Measurements from ENCODE around the gene KCNT1. TPM values are rescaled to one million over a fixed set of nuclear protein-coding genes. Genes with fewer than 3 reads are reported as not detected.

KCNT1 gene
- total RNA-seq, 1 donor from 2014 or later = 0.14 TPM

DNA sequence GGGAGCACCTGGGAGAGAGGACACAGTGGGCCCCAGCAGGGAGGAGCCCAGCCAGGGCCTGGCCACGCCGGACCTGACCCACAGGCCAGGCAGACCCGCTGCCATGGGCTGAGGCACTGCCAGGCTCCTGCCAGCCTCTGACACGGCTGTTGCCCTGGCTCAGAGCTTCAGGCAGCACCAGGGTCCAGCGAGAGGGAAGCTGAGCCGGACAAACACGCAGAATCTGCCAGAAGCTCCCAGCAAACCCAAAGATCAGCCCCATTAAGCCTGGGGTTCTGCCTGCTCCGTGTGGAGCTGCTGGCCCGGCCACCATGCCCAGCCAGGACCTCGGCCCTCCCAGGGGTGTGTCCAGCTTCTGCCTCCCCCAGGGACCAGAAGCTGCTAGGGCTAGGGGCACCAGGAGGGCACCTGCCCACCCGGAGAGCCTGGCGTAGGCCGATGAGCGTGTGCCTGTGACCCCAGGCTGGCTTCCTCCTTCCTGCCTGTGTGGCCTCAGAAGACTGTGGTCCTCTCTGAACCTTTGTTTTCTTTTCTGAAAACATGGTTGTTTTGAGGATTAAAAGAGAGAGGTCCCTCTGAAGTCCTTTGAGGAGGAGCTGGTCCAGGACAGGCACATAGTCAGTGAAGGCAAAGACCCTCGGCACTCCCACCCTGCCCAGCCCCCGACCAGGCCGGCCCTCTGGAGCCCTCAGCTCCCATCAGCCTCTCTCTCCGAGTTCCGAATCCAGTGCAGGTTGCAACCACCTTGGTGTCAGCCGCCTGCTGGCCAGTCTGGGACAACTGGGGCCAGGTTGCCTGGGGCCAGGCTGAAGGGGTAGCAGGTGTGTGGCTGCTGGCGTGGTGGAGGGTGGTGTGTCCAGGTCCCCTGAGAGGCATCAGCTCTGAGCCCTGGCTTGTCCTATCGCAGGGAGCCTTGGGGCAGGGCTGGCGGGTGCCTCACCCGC is 39.6 kb downstream of the KCNT1 start:
- DNase-seq (ENCODE audit: low read depth, low spot score) = no peak
- Mint-ChIP-seq H3K4me1 (no peaks in the 10 kb centered on the region), H3K4me3 (no peak overlapping the region), H3K36me3 (ENCODE audit: low read depth) (no peaks in the 10 kb centered on the region), H3K9me3 (no peaks in the 10 kb centered on the region), H3K27ac (ENCODE audit: unreplicated experiment) (no peak overlapping the region), H3K27me3 (ENCODE audit: low read depth) (peaks cover 19% of the 10 kb centered on the region)
- TF ChIP-seq CTCF (conservative IDR thresholded peaks at IDR 0.05) = no peak

DNA sequence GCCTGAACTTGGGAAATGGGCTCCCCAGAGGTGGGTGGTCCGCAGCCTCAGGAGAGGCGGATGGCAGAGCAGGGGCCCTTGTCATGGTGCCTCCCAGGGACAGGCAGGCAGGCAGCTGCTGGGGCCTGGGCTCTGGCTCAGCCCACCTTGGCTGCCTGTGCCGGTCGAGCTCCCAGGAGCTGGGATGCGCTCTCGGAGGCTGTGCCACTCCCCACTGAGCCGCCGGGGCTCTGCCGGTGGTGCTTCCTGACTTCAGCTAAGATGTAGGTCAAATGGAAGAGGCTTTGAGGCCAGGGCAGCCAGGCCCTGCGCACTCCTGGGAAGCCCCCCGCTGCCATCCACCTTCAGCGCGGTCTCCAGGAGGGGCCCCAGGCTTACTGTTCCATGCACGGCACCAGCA is 41.0 kb downstream of the KCNT1 start:
- no peak for DNase-seq (ENCODE audit: low read depth, low spot score)
- no peaks in the 10 kb centered on the region for H3K36me3 Mint-ChIP-seq (ENCODE audit: low read depth)
- no peak overlapping the region for H3K27ac Mint-ChIP-seq (ENCODE audit: unreplicated experiment)
- no peak overlapping the region for H3K4me3 Mint-ChIP-seq
- peaks cover 10% of the 10 kb centered on the region for H3K27me3 Mint-ChIP-seq (ENCODE audit: low read depth)
- no peaks in the 10 kb centered on the region for H3K9me3 Mint-ChIP-seq
- no peaks in the 10 kb centered on the region for H3K4me1 Mint-ChIP-seq
- TF ChIP-seq CTCF (conservative IDR thresholded peaks at IDR 0.05) = no peak

DNA sequence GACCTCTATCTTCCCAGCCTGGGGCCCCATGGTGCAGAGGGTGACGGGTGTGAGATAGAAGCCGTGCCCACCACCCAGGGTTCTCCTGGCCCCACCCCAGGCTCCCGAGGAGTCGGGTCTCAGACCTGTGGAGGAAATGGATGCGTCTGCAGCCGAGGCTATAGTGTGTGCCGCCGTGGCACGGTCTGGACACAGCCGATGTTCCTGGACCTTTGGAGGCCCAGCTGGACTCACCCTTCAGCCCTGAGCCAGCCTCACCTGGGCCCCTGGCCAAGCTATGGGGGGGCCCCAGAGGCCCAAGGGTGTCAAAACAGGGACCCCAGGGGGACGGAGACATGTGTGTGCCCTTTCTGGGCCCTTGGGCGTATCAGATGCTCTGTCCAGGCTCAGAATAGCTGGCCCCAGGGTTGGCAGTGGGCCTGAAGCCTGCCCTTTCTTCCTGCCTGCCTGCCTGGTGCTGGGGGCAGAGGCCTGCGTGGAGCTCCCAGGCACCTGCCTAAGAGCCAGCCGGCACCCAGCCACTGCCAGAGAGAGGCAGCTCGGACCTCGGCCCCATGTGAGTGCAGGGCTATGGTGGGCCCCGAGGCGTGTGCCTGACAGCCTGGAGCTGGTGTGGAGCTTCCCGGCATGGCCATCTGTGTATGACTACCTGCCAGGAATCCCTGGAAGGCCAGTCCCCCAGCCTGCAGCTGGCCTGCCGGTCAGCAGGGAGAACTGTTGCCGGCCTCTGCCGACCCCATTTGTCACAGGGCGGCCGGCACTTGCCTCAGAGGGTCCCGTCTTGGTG is 41.8 kb downstream of the KCNT1 start:
- Mint-ChIP-seq H3K36me3 (ENCODE audit: low read depth) (no peaks in the 10 kb centered on the region), H3K4me1 (no peaks in the 10 kb centered on the region)

GRCh38 chr9:135744333-135745070 is 42.5 kb downstream of the KCNT1 start:
- H3K4me3 Mint-ChIP-seq = no peak overlapping the region
- peaks cover 6% of the 10 kb centered on the region for H3K27me3 Mint-ChIP-seq (ENCODE audit: low read depth)
- no peak overlapping the region for H3K27ac Mint-ChIP-seq (ENCODE audit: unreplicated experiment)
- no peaks in the 10 kb centered on the region for H3K36me3 Mint-ChIP-seq (ENCODE audit: low read depth)
- H3K9me3 Mint-ChIP-seq = no peaks in the 10 kb centered on the region
- no peak for DNase-seq (ENCODE audit: low read depth, low spot score)
- TF ChIP-seq CTCF (conservative IDR thresholded peaks at IDR 0.05) = no peak
- no peaks in the 10 kb centered on the region for H3K4me1 Mint-ChIP-seq

More for the DNA sequence above, 41.8 kb downstream of the KCNT1 start:
- no peak for DNase-seq (ENCODE audit: low read depth, low spot score)
- H3K9me3 Mint-ChIP-seq = no peaks in the 10 kb centered on the region
- TF ChIP-seq CTCF (conservative IDR thresholded peaks at IDR 0.05) = no peak
- H3K4me3 Mint-ChIP-seq = no peak overlapping the region
- H3K27me3 Mint-ChIP-seq (ENCODE audit: low read depth) = peaks cover 8% of the 10 kb centered on the region
- H3K27ac Mint-ChIP-seq (ENCODE audit: unreplicated experiment) = no peak overlapping the region

DNA sequence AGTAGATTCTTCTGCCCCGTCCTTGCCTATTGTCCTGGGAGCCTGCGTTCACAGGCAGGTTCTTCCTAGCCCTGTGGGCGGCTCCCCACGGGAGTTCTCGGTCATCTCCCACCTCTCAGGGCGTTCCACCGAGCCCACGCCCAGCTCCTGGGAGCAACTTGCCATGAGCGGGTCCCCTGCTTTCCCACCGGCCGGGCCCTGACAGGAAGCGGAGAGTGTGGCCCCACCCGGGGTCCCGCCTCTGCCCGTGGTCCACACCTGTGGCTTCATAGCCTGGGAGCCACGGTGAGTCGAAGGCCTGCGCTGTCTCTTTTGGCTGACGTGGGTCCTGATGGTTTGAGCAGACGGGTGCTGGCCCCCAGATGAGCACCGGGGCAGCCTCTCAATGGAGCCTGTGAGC is 43.2 kb downstream of the KCNT1 start:
- H3K27me3 Mint-ChIP-seq (ENCODE audit: low read depth) = peaks cover 2% of the 10 kb centered on the region
- H3K9me3 Mint-ChIP-seq = no peaks in the 10 kb centered on the region
- no peaks in the 10 kb centered on the region for H3K36me3 Mint-ChIP-seq (ENCODE audit: low read depth)
- TF ChIP-seq CTCF (conservative IDR thresholded peaks at IDR 0.05) = no peak
- no peaks in the 10 kb centered on the region for H3K4me1 Mint-ChIP-seq
- no peak overlapping the region for H3K27ac Mint-ChIP-seq (ENCODE audit: unreplicated experiment)
- no peak overlapping the region for H3K4me3 Mint-ChIP-seq
- DNase-seq (ENCODE audit: low read depth, low spot score) = no peak
